ENCODE results near the gene FBXO34.
A peak's percentile ranks its signal among the peaks of the same experiment; 100 is the strongest.

The FBXO34 gene

GRCh38 chr14:55239320-55239719 lies 31.9 kb upstream of the FBXO34 start:
- DNase-seq (ENCODE audit: low read depth) = no peak
- TF ChIP-seq CTCF (conservative IDR thresholded peaks at IDR 0.05; ENCODE audit: control insufficient read depth, insufficient read depth, low read depth, low read length) = no peak
- no peak overlapping the region for H3K4me3 ChIP-seq (ENCODE audit: control insufficient read depth, low read depth, low read length)

DNA sequence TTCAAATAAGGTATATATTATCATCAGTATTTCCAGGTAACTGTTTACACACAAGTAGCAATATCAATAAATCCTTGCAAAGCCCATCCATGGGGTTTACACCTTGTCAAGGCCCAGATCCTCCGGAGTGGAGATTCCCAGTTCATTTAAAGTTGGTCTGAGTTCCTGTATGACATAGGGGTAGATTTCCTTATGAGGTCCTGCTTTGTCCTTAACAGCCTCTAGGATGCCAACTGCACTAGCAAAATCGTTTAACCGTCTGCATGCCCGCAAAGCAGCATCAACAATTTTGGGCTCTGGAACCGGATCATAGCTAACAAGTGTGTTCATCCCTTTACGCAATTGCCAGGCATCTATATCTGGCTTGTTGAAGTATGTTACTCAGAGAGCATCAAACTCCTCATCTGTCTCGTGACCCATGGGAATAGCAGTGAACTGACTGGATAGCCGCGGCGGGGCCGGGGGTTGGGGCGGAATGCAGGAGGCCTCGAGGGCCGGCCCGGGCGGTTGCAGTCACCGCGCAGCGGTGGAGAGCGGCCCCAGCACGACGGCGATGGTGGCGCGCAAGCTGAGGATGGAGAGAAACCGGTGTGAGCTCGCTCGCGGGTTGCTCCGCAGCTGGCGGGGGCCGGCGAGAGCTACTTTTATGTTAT lies 30.6 kb upstream of the FBXO34 start:
- DNase-seq (ENCODE audit: low read depth) = peak; percentile 72
- H3K4me3 ChIP-seq (ENCODE audit: control insufficient read depth, low read depth, low read length) = no peak overlapping the region
- TF ChIP-seq CTCF (conservative IDR thresholded peaks at IDR 0.05; ENCODE audit: control insufficient read depth, insufficient read depth, low read depth, low read length) = no peak

DNA sequence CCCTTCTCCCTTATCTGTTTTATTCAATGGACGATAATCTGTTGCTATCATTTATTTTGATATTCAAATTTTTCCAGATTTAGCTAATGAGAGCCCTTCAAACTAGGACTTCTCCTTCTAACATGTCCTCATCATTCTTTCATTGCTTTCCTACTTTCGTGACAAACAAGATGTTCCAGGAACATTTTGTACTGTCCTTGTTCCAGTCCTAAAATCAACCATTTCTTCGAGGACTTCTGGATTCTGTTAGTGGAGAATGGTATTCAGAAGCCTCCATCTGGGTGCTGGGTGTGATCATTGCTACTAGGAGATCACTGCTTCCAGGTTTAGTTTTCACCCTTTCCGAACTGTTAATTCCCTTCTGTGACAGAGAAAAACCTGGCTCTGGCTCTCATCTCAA lies 29.5 kb upstream of the FBXO34 start:
- no peak for TF ChIP-seq CTCF (conservative IDR thresholded peaks at IDR 0.05; ENCODE audit: control insufficient read depth, insufficient read depth, low read depth, low read length)
- DNase-seq (ENCODE audit: low read depth) = no peak
- H3K4me3 ChIP-seq (ENCODE audit: control insufficient read depth, low read depth, low read length) = no peak overlapping the region

DNA sequence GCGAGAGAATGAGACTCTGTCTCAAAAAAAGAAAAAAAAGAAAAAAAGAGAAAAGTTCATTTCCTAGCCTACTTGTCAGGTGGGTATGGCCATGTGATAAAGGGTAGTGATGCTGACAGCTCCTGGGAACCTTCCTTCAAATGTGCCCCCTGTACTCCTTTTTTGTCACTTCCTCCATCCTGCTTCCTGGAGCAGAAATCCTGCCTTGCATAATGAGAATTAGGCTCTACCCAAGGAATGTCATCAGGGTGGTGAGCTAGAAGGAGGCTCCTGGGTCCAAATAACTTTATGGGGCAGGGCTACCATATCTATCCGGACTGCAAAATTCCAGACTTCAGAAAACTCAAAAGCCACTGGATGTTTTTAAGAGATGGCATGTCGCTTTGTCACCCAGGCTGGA lies 27.8 kb upstream of the FBXO34 start:
- TF ChIP-seq CTCF (conservative IDR thresholded peaks at IDR 0.05; ENCODE audit: control insufficient read depth, insufficient read depth, low read depth, low read length) = no peak
- DNase-seq (ENCODE audit: low read depth) = no peak
- H3K4me3 ChIP-seq (ENCODE audit: control insufficient read depth, low read depth, low read length) = no peak overlapping the region

GRCh38 chr14:55243813-55244212 lies 27.4 kb upstream of the FBXO34 start:
- no peak for DNase-seq (ENCODE audit: low read depth)
- TF ChIP-seq CTCF (conservative IDR thresholded peaks at IDR 0.05; ENCODE audit: control insufficient read depth, insufficient read depth, low read depth, low read length) = no peak
- H3K4me3 ChIP-seq (ENCODE audit: control insufficient read depth, low read depth, low read length) = no peak overlapping the region

- TF ChIP-seq CTCF (conservative IDR thresholded peaks at IDR 0.05; ENCODE audit: control insufficient read depth, insufficient read depth, low read depth, low read length) = peak; percentile 83
- DNase-seq (ENCODE audit: low read depth) = peak; percentile 39
- H3K4me3 ChIP-seq (ENCODE audit: control insufficient read depth, low read depth, low read length) = no peak overlapping the region
These were observed 25.5 kb upstream of the FBXO34 start for GRCh38 chr14:55245657-55246268.
